Activated T-cell treated with anti-CD3 and anti-CD28 coated beads, Interleukin-2, amount 50 U/mL, for 24 hours (primary cell): ENCODE results near the gene F10.

Experiments
- DNase-seq: peaks from one replicate; pipeline ENCODE4 v3.0.0-alpha.2; 2020
- H3K27ac Mint-ChIP-seq: 2 replicates; pipeline ENCODE4 v1.8.0; 2020; ENCODE audit warnings: mild to moderate bottlenecking, mixed read lengths
- H3K27me3 Mint-ChIP-seq: 2 replicates; pipeline ENCODE4 v1.8.0; 2020; ENCODE audit warnings: mixed read lengths
- H3K36me3 Mint-ChIP-seq: 2 replicates; pipeline ENCODE4 v1.8.0; 2020; ENCODE audit warnings: low read depth, mixed read lengths
- H3K4me1 Mint-ChIP-seq: 2 replicates; pipeline ENCODE4 v1.8.0; 2020; ENCODE audit warnings: low read depth, mixed read lengths
- H3K4me3 Mint-ChIP-seq: 2 replicates; pipeline ENCODE4 v1.8.0; 2020; ENCODE audit warnings: mild to moderate bottlenecking, moderate library complexity, mixed read lengths
- H3K9me3 Mint-ChIP-seq: 2 replicates; pipeline ENCODE4 v1.8.0; 2020; ENCODE audit warnings: mixed read lengths

The F10 gene

DNA sequence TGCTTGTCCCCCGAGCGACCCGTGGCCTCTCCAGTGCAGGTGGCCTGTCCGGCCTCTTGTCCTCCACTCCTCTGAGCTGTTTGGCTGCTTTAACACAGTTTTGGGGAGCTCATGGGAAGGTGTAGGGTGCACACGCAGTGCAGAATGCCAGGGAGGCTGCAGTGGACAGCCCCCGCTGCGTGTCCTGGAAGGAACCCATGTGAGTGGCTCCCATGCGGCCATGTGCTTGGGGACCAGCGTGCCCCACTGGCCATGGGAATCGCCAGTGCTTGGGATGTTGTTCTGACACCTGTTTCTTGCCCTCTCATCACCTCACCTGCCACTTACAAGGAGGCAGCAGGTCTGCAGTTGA lies 39.6 kb upstream of the F10 start:
- Mint-ChIP-seq H3K27me3 (no peaks in the 10 kb centered on the region), H3K36me3 (peaks cover 2% of the 10 kb centered on the region), H3K4me3 (no peak overlapping the region)

DNA sequence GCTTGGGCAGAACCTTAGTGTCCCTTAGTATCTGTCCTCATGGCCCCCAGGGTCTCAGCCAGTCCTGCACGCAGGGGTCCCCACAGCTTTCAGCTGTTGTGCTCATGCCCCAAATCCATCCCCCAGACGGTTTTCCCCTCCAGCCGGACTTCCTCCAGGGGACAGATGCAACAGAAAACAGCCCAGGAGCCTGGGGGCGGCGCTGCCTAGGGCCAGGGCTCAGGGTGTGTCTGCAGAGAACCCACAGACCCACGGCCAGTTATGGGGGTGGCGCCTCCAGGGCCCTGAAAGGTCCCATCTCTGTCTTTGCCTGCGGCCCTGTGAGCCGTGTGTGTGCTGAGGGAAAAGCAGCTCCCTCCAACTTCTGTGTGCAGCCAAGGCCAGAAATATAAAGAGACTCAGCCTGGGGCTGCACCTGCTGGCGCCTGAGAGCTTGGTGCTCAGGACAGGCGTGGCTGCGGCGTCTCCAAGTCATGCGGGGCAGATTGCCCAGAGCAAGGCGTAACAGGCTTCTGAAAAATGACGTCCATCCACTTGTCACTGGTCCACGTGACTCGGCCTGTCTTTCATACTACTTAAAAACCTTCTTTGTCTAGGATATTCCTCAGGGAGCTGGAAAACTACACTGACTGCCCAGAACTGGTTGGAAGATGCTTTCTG lies 39.1 kb upstream of the F10 start:
- peaks cover 5% of the 10 kb centered on the region for H3K36me3 Mint-ChIP-seq
- H3K4me1 Mint-ChIP-seq: no peaks in the 10 kb centered on the region
- no peak overlapping the region for H3K27ac Mint-ChIP-seq
- H3K9me3 Mint-ChIP-seq: no peaks in the 10 kb centered on the region
- H3K27me3 Mint-ChIP-seq: no peaks in the 10 kb centered on the region
- no peak overlapping the region for H3K4me3 Mint-ChIP-seq
- no peak for DNase-seq

More for the DNA sequence above, 39.6 kb upstream of the F10 start:
- no peaks in the 10 kb centered on the region for H3K9me3 Mint-ChIP-seq
- no peak for DNase-seq
- no peaks in the 10 kb centered on the region for H3K4me1 Mint-ChIP-seq
- no peak overlapping the region for H3K27ac Mint-ChIP-seq

DNA sequence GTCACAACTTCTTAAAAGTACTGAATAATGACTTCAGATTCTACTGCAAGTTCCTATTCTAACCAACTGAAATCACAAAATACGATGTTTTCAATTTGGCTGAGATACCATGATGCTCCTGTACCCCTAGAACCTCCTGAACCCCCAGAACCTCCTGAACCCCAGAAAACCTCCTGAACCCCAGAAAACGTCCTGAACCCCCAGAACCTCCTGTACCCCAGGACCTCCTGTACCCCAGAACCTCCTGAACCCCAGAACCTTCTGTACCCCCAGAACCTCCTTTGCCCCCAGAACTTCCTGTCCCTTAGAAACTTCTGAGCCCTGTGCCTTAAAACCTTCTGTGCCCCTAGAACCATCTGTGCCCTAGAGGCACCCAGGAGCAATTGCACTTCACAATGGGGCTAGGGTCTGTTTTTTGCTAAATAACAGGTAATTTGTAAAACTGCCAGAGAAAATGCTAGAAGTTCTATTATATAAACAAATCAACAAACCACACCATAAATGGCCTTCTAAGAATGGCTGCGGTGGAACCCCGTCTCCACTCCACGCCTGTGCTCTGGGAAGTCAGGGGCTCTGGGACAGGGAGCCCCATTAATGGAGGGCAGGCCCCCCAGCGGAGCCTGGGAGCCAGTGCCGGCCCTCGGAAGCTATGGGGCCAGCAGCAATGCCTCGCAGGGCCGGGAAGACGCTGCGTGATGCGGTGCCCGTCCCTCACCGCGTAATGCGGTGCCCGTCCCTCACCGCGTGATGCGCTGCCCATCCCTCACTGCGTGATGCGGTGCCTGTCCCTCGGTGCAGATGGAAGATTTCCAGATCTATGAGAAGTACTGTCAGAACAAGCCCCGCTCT lies 38.3 kb upstream of the F10 start:
- no peak for DNase-seq
- H3K4me3 Mint-ChIP-seq: no peak overlapping the region
- H3K27me3 Mint-ChIP-seq: no peaks in the 10 kb centered on the region
- no peak overlapping the region for H3K27ac Mint-ChIP-seq
- no peaks in the 10 kb centered on the region for H3K9me3 Mint-ChIP-seq
- H3K36me3 Mint-ChIP-seq: peaks cover 7% of the 10 kb centered on the region
- H3K4me1 Mint-ChIP-seq: no peaks in the 10 kb centered on the region

DNA sequence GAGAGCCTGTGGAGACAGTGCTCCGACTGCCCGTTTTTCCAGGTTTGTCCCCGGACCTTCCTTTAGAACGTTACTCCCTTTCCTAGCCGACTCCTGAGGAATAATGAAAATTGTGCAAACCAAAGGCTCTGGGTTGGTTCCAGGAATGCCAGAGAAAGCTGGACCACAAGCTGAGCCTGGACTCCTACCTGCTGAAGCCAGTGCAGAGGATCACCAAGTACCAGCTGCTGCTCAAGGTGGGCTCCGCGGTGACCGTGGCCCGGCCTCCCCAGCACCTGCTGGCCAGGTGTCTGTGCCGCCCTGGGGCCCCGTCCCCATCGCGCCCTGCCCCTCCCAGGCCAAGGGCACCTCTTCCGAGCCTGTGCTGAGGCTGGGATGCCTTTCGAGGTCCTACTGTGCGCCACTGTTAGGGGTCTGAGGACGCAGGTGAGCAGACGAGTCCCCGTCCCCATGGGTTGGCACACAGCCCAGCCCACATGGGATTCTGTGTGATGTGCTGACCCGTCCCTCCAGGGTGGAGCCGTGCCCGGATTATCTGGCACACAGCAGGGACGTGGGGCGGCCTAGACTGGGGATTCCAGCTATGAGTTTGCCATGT lies 37.6 kb upstream of the F10 start:
- Mint-ChIP-seq H3K4me3 (no peak overlapping the region), H3K36me3 (peaks cover 7% of the 10 kb centered on the region), H3K4me1 (no peaks in the 10 kb centered on the region), H3K27ac (no peak overlapping the region), H3K27me3 (no peaks in the 10 kb centered on the region), H3K9me3 (no peaks in the 10 kb centered on the region)
- no peak for DNase-seq

DNA sequence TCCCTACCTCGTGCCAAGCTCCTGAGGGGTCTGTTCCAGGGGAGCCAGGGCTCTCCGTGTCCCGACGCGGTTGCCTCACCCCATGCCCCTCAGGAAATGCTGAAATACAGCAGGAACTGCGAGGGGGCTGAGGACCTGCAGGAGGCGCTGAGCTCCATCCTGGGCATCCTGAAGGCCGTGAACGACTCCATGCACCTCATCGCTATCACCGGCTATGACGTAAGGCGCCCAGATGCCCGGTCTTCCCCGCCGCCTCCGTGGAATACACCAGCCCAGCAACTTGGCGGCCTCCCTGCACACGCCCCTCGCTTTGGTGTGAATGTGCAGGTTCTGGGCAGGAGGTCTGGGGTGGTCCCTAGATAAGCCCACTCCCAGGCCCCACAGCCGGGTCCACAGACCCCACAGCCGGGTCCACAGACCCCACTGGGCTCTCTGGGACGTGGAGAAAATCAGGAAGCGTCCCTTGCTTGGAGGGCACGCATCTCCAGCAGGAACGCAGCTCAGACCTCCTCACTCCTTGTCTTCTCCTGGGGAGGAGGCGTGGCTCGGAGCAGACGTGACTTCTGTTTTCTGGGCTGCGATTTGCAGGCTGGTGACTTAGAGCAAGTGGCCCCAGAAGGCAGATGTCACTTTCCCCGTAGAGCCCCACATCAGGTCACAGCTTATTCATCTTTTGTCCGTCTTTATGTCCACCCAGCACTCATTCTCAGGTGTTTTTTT lies 36.4 kb upstream of the F10 start:
- no peaks in the 10 kb centered on the region for H3K4me1 Mint-ChIP-seq
- no peaks in the 10 kb centered on the region for H3K27me3 Mint-ChIP-seq
- H3K9me3 Mint-ChIP-seq: no peaks in the 10 kb centered on the region
- peaks cover 7% of the 10 kb centered on the region for H3K36me3 Mint-ChIP-seq
- H3K4me3 Mint-ChIP-seq: no peak overlapping the region
- no peak for DNase-seq
- no peak overlapping the region for H3K27ac Mint-ChIP-seq

- Mint-ChIP-seq H3K36me3 (peaks cover 7% of the 10 kb centered on the region), H3K4me1 (no peaks in the 10 kb centered on the region), H3K4me3 (no peak overlapping the region), H3K27ac (no peak overlapping the region), H3K27me3 (no peaks in the 10 kb centered on the region), H3K9me3 (no peaks in the 10 kb centered on the region)
- DNase-seq: no peak
Observed at GRCh38 chr13:113086991-113087922, 35.3 kb upstream of the F10 start.

DNA sequence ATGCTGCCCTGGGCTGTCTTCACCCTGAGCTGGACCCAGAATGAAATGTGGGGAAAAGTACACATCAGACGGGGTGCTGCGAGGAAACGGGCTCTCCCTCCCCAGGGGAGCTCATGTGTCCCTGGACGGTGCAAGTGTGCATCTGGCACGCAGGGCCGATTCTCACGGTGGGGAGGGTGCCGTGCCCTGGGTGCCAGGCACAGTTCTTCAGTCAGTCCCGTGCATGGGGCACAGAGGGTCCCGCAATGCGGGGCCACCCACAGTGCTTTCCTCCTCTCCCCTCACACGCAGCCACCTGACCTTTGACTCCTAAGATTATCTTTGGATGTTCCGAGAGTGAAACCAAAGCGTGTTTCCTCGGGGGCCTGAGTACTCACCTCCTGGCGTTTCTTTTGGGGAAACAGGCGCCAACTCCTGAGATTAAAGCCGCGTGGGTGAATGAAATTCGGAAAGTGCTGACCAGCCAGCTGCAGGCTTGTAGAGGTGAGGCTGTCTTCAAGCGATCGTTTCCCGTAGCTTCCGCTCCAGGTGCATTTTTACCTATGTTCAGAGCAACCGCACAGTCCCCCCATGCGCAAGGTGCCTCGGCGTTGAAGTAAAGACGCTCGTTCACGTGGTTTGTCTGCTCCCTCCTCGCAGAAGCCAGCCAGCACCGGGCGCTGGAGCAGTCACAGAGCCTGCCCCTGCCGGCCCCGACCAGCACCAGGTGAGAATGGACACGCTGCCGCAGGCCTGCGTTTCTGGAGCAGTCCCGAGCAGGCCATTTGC lies 34.5 kb upstream of the F10 start:
- Mint-ChIP-seq H3K27me3 (no peaks in the 10 kb centered on the region), H3K27ac (no peak overlapping the region), H3K4me1 (no peaks in the 10 kb centered on the region), H3K4me3 (no peak overlapping the region), H3K9me3 (no peaks in the 10 kb centered on the region), H3K36me3 (peaks cover 7% of the 10 kb centered on the region)
- DNase-seq: no peak

GRCh38 chr13:113088691-113089020 lies 33.9 kb upstream of the F10 start:
- H3K4me3 Mint-ChIP-seq: no peak overlapping the region
- H3K27ac Mint-ChIP-seq: no peak overlapping the region
- H3K9me3 Mint-ChIP-seq: no peaks in the 10 kb centered on the region
- peaks cover 7% of the 10 kb centered on the region for H3K36me3 Mint-ChIP-seq
- DNase-seq: no peak
- no peaks in the 10 kb centered on the region for H3K27me3 Mint-ChIP-seq
- H3K4me1 Mint-ChIP-seq: no peaks in the 10 kb centered on the region

GRCh38 chr13:113089693-113090414 lies 32.7 kb upstream of the F10 start:
- Mint-ChIP-seq H3K27me3 (no peaks in the 10 kb centered on the region), H3K27ac (no peak overlapping the region), H3K9me3 (no peaks in the 10 kb centered on the region), H3K36me3 (peaks cover 7% of the 10 kb centered on the region), H3K4me1 (no peaks in the 10 kb centered on the region), H3K4me3 (no peak overlapping the region)
- no peak for DNase-seq

GRCh38 chr13:113090415-113090770 lies 32.2 kb upstream of the F10 start:
- no peaks in the 10 kb centered on the region for H3K27me3 Mint-ChIP-seq
- DNase-seq: no peak
- no peaks in the 10 kb centered on the region for H3K4me1 Mint-ChIP-seq
- no peaks in the 10 kb centered on the region for H3K9me3 Mint-ChIP-seq
- H3K4me3 Mint-ChIP-seq: no peak overlapping the region
- H3K36me3 Mint-ChIP-seq: peaks cover 7% of the 10 kb centered on the region
- no peak overlapping the region for H3K27ac Mint-ChIP-seq

- no peaks in the 10 kb centered on the region for H3K9me3 Mint-ChIP-seq
- DNase-seq: no peak
- no peak overlapping the region for H3K4me3 Mint-ChIP-seq
- H3K27ac Mint-ChIP-seq: no peak overlapping the region
- no peaks in the 10 kb centered on the region for H3K27me3 Mint-ChIP-seq
- H3K4me1 Mint-ChIP-seq: no peaks in the 10 kb centered on the region
- H3K36me3 Mint-ChIP-seq: peaks cover 7% of the 10 kb centered on the region
Observed at GRCh38 chr13:113090806-113091205, 31.8 kb upstream of the F10 start.

GRCh38 chr13:113091211-113091771 lies 31.3 kb upstream of the F10 start:
- H3K9me3 Mint-ChIP-seq: no peaks in the 10 kb centered on the region
- H3K27me3 Mint-ChIP-seq: no peaks in the 10 kb centered on the region
- DNase-seq: no peak
- H3K4me1 Mint-ChIP-seq: no peaks in the 10 kb centered on the region
- no peak overlapping the region for H3K27ac Mint-ChIP-seq
- H3K4me3 Mint-ChIP-seq: no peak overlapping the region
- H3K36me3 Mint-ChIP-seq: peaks cover 7% of the 10 kb centered on the region
